Medulla oblongata (tissue), 1 donor: ENCODE measurements around the gene NLGN3.

Experiments
- DNase-seq: peaks from one replicate; pipeline ENCODE4 v3.0.0-alpha.2; 2015; ENCODE audit errors: extremely low spot score

Gene NLGN3

DNA sequence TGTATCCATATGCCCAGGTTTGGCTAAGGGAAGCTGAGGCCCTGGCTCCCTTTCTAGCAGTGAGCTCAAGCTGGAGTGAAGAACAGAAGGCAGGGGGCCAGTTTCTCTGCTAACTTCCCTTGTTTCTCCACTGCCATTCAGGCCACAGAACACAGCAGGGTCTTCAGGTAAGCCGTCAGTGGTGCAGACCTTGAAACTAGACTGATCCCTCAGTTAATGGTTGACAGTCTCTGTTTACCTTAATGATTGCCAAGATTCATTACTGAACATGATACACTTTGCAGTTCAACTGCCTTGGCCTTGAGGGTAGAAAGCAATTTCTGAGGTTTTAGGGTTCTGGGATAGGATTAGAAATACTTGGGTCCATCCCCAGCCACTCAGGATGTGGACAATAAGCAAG lies 69.5 kb downstream of the NLGN3 start:
- DNase-seq = no peak

DNA sequence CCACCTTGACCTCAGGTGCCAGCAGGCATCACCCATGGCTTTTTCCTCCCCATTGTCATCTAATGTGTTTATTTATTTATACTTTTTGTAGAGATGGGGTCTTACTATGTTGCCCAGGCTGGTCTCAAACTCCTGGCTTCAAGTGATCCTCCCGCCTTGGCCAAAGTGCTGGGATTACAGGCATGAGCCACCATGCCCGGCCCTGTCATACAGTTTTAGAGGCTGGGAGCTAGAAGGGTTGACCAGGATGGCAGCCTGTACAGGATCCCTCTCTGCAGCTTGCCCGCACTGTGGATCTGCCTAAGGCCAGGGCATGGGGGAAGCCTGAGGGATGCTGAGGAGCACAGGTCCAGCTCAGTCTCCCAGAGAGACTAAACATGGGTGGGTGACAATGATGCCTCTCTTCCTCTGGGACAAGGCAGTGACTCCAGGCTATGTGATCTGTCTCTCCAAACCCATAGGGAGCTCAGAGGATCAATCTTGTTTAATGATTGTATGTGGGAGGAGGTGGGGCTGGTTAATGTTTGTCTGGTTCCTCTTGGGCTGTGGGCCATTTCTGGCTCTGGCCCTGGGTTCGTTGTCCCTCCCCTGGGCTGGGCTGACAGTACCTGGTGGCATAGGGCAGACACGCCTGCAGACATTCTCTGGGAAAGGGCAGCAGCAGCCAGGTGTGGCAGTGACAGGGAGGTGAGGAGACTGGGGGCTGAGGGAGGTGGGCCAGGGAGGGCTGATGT lies 70.1 kb downstream of the NLGN3 start:
- no peak for DNase-seq

DNA sequence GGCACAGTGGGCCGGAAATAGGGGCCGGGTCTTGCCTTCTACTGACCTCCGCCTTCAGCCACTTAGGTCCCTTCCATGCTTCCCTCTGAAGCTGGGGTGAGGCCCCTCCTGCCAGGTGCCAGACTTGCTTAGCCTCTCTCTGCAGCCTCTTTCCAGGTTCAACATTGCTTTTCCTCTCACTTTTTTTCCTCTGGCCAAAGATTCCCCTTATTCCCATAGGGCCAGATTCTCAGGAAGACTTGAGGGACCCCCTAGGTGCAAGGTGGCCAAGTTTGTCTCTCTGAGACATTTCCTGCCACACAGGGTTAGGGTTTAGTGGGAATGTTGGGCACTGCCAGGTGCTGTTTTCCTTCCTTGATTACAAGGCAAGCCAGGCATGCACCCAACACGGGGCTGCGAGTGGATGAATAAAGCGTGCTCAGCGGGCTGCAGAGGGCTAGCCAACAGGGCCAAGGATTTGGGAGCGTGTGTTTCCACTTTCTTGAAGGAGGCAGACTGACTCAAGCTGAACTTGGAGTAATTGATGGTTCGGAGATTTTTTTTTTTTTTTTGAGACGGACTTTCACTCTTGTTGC lies 70.8 kb downstream of the NLGN3 start:
- DNase-seq = no peak

DNA sequence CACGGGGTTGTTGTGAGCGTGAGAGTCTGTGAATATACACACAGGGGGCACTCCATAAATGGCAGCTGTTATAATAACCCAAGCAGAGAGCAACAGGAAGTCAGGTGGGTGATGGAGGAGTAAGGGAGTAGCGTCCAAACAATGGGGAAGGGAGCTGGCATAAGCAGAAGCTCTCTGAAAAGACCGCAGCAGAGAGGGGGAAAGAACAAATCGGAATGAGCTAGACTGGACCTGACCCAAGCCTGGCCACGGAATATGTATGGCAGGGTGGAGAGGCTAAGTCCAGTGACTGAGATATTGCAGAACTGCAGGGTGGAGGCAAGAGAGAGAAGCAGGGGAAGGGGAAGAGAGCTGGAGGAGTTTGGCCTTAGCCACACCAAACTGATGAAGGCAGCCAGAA lies 71.8 kb downstream of the NLGN3 start:
- DNase-seq = no peak

DNA sequence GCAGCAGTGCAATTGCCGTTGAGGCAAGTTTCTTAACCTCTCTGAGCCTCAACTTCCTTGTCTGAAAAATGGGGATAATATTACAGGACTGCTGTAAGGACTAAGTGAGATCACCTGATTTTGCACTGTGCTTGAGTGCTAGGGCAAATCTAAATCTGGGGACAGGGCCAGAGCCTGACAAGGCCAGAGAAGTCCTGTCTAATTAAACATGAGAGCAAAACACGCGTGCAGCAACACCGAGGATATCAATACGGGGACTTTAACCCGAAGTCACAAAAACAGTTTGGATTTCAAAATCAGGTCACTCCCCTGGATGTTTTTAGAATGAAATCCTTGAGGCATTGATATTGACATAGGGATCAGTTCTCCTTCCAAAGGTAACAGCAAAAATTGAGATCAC lies 72.7 kb downstream of the NLGN3 start:
- DNase-seq = no peak
